ENCODE data around the gene SPOCD1. TPM values are rescaled to one million over a fixed set of nuclear protein-coding genes. Genes with fewer than 3 reads are reported as not detected.

The SPOCD1 gene
- 1 to 10 TPM in 2 of 7 donors, under 1 TPM in 4, not detected in 1; 0.15 to 1.7 (median 0.54) TPM for total RNA-seq
- under 1 TPM; 0.30 to 0.42 TPM for polyA plus RNA-seq
- long read RNA-seq, donor 1 = 0 reads
- long read RNA-seq, donor 2 = 0 reads
- long read RNA-seq, donor 3, partial matches to known transcripts = 1 of 1 reads
- long read RNA-seq, donor 3, other reads (novel, unspliced or antisense) = 0 of 1 reads

DNA sequence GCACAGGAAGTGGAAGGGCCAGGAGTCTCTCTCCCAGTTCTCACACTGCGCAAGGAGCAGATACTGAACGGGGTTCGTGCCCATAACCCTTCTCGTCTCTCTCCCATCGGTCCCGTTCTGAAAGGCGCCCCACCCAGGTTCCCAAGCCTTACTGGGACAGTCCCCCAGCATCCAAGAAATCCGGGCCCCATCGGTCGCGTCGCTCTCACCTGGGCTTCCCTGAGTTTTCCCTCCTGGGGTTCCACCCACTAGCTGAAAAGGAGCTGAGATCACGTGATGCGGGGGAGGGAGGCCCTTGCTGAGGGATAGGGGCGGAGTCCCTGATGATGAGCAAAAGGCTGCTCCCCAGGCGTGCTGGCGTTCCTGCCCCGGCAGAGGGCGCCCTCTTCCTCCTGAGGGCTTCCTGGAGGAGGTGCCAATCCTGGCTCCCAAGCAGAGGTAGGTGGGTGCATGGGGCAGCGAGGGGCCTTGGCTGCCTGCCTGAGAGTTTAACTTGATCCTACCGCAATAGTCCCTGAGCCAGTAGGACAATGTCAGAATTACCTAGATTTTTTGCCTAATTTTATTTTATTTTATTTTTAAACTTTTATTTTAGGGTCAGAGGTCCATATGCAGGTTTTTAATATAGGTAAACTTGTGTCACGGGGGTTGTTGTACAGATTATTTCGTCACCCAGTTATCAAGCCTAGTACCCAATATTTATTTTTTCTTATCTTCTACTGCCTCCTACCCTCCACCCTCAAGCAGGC is at the start of gene SPOCD1:
Gene SPOCD1 (minus strand): TSS at position 271 of the 749 bp plus-strand sequence. CDS start 689 bp downstream, outside the sequence.
- peak in 4 of 5 donors; percentile 30 to 66 (median 55) for DNase-seq
- intact Hi-C loops (cut with DNase I) = no loop called here
- Histone ChIP-seq H3K4me1 (ENCODE audit: insufficient read depth) (no peaks in the 10 kb centered on the region), H3K27me3 (no peaks in the 10 kb centered on the region), H3K4me3 (no peak within 1 kb of the TSS), H3K36me3 (no peaks in the 10 kb centered on the region), H3K9me3 (no peaks in the 10 kb centered on the region), H3K27ac (no peak within 1 kb of the TSS)
- WGBS, 3 donors = 35 to 42% (median 36%) methylated on average over 23 of the region's 23 CpGs
- TF ChIP-seq POLR2A (IDR thresholded peaks at IDR 0.05) (no peak), EP300 (IDR thresholded peaks at IDR 0.05) (no peak), CTCF (IDR thresholded peaks at IDR 0.05) (no peak)

GRCh38 chr1:31862071-31862470 is 46.2 kb upstream of the SPOCD1 start:
- Histone ChIP-seq H3K27ac (no peak overlapping the region), H3K4me3 (no peak overlapping the region), H3K4me1 (ENCODE audit: insufficient read depth) (no peaks in the 10 kb centered on the region), H3K36me3 (no peaks in the 10 kb centered on the region), H3K9me3 (no peaks in the 10 kb centered on the region), H3K27me3 (no peaks in the 10 kb centered on the region)
- DNase-seq = no peak
- TF ChIP-seq EP300 (IDR thresholded peaks at IDR 0.05) (no peak), CTCF (IDR thresholded peaks at IDR 0.05) (no peak), POLR2A (IDR thresholded peaks at IDR 0.05) (no peak)
- 87 to 94% (median 88%) methylated on average over 4 of the region's 4 CpGs for WGBS, 3 donors
- intact Hi-C loops (cut with DNase I) = no loop called here

DNA sequence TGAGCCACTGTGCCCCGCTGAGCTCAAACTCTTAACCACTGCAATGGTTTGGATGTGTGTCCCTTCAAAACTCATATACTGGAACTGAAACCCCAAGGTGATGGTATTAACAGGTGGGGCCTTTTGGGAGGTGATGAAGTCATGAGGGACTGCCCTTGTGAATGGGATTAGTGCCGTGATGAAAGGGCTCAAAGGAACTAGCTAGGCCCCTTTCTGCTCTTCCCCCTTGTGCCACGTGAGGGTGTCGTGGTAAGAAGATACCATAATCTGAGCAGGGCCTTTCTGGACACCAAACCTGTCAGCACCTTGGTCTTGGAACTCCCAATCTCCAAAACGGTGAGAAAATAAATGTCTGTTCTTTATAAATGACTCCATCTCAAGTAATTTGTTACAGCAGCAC is 45.5 kb upstream of the SPOCD1 start:
- Histone ChIP-seq H3K4me3 (no peak overlapping the region), H3K27ac (no peak overlapping the region), H3K36me3 (no peaks in the 10 kb centered on the region), H3K27me3 (no peaks in the 10 kb centered on the region), H3K4me1 (ENCODE audit: insufficient read depth) (no peaks in the 10 kb centered on the region), H3K9me3 (no peaks in the 10 kb centered on the region)
- no peak for TF ChIP-seq EP300 (IDR thresholded peaks at IDR 0.05)
- DNase-seq = no peak
- intact Hi-C loops (cut with DNase I) = no loop called here
- WGBS, 3 donors = 82 to 87% (median 86%) methylated on average over 5 of the region's 5 CpGs

- Histone ChIP-seq H3K36me3 (no peaks in the 10 kb centered on the region), H3K27ac (no peak overlapping the region), H3K4me3 (no peak overlapping the region), H3K4me1 (ENCODE audit: insufficient read depth) (no peaks in the 10 kb centered on the region), H3K27me3 (no peaks in the 10 kb centered on the region), H3K9me3 (no peaks in the 10 kb centered on the region)
- intact Hi-C loops (cut with DNase I) = no loop called here
- no peak for TF ChIP-seq EP300 (IDR thresholded peaks at IDR 0.05)
- TF ChIP-seq POLR2A (IDR thresholded peaks at IDR 0.05) = no peak
- no peak for TF ChIP-seq CTCF (IDR thresholded peaks at IDR 0.05)
- WGBS, 3 donors = 71 to 87% (median 79%) methylated on average over 7 of the region's 7 CpGs
- DNase-seq = no peak
Observed at GRCh38 chr1:31860581-31860980, 44.8 kb upstream of the SPOCD1 start.

DNA sequence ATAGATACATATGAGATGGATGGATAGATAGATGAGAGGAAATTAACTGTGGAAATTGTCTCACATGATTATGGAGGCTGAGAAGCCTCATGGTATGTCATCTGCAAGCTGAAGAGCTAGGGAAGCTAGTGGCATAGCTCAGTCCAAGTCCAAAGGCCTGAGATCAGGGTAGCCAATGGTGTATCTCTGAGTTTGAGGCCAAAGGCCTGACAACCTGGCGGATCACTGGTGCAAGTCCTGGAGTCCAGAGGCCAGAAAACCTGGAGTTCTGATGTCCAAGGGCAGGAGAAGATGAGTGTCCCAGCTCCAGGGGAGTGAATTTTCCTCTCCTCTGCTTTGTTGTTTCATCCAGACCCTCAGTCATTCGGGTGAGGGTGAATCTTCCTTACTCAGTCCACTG is 43.9 kb upstream of the SPOCD1 start:
- no peak overlapping the region for H3K4me3 ChIP-seq
- DNase-seq = no peak
- no peaks in the 10 kb centered on the region for H3K27me3 ChIP-seq
- WGBS, 3 donors = 91 to 97% (median 95%) methylated on average over 2 of the region's 2 CpGs
- H3K9me3 ChIP-seq = no peaks in the 10 kb centered on the region
- no peaks in the 10 kb centered on the region for H3K36me3 ChIP-seq
- H3K4me1 ChIP-seq (ENCODE audit: insufficient read depth) = no peaks in the 10 kb centered on the region
- no peak overlapping the region for H3K27ac ChIP-seq
- intact Hi-C loops (cut with DNase I) = loop anchor here in 1 of 4 donors (5.0 kb wide), 1 partner anchor 122 kb away; no protein-coding TSS in a partner anchor
- TF ChIP-seq EP300 (IDR thresholded peaks at IDR 0.05) (no peak), CTCF (IDR thresholded peaks at IDR 0.05) (no peak), POLR2A (IDR thresholded peaks at IDR 0.05) (no peak)

All from ovary (tissue), 10 donors.